GM21360 (cell line): ENCODE measurements around the gene NACC2.

Experiments
- ATAC-seq: cut with Tn5 transposase; IDR thresholded peaks from one replicate; pipeline ENCODE4 v1.9.1; 2021; ENCODE audit warnings: mild to moderate bottlenecking, moderate library complexity; ENCODE audit not compliant: unreplicated experiment

NACC2 gene

DNA sequence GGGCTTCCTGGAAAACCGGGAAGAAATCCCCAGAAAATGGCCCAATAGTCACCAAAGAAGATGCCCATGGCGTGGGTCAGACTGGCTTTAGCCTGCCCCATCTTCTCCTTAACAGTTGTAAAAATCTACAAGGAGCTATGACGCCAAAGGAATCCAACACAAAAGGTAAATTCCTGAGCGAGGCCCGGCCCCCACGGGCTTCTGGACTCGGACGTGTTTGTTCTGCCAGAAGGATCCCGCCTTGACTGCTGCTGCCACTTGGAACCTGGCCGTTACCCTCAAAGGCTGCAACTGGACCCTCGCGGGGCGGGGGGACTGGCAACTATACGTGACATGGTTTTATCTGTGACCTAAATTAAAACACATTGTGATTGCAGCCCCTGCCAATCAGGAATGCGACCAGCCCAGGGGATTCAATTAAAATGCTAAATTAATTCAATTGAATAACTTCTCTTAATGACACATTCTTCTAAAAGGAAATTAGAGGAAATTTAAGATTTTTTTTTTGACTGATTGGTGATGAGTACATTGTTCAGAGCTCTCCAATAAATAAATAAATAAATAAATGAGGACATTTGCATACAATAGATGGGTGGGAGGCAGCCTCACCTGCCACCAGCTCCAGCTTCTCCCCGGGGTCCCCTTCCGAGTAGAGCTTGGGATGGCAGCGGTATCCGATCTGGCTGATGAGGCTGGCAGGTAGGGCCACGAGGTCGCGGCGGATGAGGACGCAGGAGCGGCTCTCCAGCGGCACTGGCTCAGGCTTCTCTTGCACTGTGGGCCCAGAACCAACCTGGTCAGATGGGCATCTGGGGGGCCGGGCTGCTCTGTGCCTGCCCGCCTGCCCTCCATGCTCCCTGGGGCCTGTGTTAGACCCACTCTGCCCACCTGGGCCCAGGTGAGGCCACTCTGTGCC is 79.2 kb downstream of the NACC2 start:
- no peak for ATAC-seq

DNA sequence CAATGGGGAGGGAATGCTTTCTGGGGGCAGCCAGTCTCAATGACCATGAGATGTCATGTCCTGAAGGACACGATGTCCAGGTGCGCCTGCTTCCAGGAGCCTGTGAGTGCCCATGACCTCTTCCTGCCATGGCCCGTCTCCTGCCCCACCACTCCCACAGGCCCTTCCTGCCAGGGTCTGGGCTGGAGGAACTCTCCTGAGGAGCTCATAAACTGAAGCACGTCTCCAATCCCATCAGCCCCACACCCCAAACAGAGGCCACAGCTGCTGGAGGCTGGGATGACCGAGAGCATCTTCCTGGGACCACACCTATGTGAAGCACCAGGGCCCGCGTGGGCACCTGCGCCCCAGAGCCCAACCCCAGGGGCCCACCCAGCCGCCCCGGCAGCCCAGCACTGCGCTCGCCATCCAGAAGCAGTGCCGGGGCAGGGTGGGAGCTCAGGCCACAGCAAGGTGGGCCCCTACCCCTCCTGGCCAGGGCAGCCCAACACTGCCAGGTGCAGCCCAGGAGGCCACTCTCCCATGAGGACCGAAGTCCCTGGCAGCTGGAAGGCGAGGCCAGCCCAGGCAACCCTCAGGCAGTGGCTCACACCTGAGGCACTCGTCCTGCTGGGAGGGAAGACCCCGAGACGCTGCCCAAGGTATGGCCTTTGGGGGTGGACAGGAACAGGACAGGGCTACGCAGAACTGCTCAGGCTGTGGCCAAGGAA is 80.0 kb downstream of the NACC2 start:
- ATAC-seq, result no peak

DNA sequence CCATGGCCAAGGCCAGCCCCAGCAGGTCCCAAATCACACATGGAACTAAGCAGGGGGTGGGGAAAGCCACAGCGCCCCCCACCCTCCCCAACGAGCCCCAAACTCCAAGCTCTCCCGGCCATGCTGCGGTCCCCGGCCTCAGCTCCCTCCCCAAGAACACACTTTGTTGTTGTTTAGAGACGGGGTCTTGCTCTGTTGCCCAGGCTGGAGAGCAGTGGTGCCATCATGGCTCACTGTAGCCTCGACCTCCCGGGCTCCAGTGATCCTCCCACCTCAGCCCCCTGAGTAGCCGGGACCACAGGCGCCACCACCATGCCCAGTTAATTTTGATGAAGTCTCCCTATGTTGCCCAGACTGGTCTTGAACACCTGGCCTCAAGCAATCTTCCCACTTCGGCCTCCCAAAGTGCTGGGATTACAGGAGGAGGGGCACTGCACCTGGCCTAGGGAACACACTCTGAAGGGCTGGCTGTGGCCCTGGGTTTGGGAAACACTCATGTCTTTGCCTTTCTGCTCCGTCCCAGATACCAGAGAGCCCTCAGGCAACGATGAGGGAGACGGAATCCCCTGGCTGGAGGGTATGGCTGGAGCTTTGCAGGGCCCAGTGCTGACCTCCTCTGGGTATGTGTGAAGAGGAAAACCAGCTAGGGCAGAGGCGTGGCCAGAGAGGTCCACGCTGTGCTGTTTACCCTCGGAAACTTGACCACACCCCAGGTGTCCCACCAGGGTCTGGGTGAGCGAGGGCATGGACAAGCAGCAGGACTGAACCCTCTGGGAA is 80.8 kb downstream of the NACC2 start:
- ATAC-seq, result no peak

DNA sequence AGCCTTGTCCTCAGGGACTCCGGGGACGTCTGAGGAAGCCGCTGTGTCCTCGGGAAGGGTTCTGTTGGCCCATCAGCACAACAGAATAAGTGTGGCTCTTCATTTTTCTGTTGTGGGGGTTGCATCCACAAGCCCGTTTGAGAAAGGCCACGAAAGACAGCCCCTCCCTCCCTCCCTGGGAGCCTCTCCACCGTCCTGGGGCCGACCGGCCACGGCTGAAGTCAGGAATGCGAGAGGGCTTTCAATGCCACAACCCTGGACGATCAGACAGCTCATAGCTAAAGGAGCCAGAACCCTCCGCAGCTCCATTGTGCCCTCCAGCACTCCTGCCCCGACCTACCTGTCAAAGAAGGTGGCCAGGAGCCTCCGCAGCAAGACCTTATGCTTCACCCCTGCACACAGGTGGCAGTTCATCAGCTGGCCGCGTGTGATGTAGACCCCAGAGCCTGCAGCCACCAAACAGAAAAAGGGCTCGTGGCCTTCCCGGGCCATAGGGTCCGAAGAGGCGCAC is 81.5 kb downstream of the NACC2 start:
- ATAC-seq, result no peak

DNA sequence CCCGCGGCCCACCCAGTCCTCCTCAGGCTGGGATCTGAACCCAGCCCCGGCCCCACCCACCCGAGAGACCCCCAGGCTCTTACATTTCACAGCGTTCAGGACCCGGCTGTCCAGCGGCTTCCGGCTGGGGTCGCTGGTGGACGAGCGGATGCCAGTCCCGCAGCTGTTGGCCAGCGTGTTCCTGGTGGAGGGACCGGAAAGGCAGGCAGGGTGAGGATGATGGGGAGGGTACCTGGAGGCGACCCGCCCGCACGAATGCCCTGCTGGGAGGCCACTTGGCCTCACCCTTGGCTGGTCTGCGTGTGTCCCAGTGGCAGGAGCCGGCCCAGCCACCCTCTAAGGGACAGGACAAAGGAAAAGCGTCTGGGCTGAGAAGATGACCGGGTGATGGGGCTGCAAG is 82.0 kb downstream of the NACC2 start:
- no peak for ATAC-seq

DNA sequence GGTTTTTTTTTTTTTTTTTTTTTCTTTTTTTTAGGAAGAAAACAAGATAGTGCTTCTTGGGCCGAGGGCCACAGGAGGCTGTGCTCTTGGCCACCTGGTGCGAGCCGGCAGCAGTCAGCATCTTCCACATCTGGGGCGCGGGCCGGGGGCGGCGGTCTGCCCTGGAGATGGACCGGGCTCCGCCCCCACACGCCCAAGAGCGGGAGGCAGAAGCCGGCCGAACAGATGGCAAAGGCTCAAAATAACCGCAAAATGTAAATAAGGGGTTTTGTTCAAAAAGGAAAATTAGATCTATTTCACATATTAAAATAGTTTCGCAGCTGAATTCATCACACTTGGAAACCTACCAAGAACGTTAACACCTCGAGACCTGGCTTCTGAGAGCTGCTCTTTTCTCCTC is 82.4 kb downstream of the NACC2 start:
- no peak for ATAC-seq

DNA sequence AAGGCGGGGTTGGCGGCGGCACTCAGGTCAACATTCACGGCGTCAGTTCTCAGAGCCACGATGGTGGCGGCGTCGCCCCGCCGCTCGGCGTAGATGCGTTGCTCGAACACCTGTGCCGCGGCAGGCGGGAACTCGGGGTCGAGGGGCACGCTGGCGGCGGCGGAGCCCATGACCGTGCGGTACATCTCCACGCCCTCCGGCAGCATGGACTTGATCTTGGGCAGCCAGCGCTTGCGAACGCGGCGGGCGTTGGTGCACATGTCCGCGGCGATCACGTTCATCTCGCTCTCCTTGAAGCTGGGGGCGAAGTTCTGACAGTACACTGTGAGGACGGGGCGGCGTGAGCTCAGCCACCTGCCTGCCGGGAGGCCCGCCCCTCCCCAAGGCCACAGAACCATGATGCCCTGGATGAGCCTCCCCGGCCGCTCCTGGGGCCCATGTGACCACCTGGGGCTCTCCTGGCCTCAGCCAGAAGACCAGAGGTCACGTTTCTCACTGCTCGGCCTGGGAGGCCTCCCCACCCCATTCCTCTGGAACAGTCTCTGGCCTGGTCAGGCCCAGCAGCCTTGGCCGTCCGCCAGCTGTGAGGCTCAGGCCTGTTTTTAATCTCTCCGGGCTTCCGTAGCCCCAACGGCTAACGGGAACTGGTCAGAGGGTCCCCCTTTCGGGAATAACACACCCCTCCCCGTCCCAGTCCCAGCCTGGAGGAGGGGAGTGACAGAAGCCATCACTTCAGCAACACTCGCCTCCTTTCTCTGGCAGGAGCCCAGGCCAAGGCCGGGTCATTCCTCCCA is 83.2 kb downstream of the NACC2 start:
- ATAC-seq, result no peak

DNA sequence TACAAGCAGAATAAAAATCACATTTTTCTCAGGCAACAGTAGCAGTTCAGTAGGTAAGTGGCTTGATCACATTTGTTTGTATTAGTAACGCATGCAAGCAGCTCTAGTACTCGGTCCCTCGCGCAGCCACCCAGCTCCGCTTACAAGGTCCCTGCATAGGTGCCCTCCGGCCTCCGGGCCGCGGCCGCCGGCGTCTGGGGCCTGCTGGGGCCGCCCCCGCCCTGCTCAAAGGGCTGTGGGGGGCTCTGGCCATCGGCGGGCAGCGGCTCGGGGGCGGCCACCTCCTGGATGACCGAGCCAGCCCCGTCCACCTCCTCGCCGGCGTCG is 83.8 kb downstream of the NACC2 start:
- ATAC-seq, result no peak

DNA sequence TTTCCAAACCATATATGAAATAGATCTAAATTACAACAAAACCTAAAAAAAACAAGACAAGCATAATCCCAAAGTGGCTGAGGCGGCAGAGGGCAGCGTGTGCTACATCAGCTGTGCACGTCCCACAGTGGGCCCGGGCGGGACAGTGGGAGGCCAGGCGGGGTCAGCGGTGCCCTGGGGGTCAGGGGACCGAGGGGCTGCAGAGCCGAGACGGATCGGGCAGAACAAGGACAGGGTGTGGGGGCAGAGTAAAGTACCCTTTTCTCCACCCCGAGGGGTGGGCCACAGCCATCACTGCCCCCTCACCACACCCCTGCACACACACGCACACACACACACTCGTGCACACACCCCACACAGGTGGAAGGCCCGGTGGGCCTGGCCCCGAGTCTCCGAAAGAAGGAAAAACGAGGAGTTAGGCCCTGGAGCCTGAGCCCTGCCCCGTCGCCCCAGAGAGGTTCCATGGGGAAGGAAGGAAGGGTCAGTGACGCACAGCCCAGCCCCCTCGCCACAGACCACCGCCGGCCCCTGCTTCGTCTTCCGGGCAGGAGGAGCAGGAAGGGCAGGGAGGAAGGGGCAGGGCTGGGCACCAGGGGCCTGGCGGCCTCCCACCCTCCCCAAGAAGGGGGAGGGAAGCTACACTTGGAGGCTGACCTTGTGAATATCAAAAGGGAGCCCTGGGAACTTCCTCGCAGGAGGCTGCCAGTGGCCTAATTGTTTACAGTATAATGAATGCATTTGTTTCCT is 84.3 kb downstream of the NACC2 start:
- ATAC-seq, result no peak

DNA sequence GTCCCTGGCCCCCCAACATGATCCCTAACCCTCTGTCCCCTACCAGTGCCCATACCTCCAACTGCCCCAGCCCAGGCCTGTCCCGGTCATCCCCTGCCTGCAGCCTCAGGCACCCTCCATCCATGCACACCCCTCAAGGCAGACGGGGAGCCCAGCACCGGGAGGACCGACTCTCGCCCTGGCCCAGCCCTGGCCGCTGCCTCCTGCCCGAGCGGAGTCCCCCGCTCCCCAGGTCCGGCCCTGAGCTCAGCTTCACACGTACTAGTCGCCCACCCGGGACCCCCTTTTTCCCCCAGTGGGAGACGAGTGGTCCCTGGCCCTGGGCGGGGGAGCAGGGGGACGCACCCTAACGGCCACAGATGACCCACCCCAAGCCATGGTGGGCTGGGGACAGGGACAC is 84.9 kb downstream of the NACC2 start:
- ATAC-seq, result no peak

DNA sequence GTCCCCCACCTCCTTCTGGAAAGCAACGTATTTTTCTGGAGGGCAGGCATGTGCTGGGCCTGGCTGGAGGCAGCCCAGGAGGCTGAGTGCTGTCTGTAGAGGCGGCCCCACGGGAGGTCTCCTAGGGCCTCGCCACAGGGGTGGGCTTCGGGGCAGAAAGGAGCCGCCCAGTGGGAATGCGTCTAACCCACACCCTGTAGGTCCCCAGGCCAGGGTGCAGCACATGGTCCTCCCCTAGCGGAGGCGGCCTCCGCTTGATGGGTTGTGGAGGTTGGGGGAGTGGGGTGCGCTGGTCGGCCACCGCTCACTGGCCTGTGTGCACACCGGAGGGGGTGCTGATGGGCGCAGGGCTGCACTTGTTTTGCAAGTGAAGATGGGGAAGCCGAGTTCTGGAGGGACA is 85.6 kb downstream of the NACC2 start:
- no peak for ATAC-seq

DNA sequence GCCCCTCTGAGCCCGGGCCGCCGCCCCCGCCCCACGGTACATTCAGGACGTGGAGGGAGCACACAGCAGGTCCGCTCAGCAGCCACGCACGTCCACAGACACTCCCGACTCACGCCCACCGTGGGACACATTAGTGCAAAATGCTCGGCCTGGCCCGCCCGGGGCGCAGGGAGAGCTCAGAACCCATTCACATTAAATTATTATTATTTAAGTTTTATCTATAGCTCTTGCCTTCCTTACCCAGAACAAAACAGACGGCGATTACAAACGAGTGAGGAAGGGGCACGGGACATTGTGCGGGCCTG is 86.4 kb downstream of the NACC2 start:
- ATAC-seq, result no peak

DNA sequence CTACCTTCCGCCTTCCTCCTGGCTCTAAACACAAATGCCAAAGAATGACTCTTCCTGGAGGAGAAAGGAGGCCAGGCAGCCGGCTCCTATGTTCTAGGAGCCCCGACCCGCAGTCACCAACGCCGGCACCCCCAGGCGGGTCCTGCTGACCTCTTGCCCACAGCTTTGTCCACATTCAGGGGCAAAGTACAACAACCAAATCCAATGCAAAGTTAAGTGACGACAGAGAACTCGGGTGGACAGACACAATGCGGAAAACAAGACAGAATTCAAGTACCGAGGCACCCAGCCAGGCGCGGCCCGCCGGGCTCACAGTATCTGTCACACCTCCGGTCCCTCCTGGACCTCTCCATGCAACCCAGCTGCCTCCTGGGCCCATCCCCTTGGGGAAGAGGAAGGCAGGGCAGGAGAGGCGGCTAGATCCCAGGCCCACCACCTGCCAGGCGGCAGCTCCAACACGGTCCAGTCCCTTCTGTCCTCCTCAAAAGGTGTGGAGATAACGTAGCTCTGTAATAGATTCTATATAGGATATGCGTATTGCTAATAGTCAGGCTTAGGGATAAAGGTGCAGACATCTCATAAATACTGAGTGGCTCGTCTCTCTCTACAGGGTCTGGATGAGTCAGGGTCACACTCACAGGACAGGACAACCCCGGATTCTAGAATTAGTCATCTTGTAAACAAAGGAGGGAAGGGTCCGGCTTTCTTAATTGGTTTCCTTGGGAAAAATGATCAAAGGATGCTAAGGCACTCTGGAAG is 87.0 kb downstream of the NACC2 start:
- no peak for ATAC-seq

DNA sequence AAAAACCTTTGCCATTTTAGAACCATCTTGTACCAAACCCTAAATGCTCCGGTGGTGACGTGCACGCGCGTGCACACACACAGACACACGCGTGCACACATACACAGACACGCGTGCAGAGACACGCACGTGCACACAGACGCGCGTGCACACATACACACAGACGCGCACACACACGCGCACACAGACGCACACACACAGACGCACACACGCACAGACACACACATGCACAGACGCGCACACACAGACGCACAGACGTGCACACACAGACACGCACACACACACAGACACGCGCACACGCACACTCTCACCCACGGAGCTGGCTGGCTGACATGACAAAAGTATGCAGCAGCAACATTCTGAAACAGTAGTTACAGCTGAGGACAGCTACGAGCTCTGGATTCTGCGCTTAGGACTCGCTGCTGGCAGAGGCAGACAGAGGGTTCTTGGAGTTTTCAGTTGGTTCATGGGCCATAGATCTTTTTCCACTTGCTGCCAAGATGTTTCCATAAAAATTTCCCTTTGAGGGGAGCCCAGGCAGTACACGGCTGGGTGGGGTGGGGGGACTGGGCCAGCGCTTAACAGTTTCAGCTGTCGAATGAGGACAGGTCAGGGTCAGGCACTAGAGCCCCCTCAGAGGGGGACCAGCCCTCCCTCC is 87.7 kb downstream of the NACC2 start:
- ATAC-seq, result no peak

DNA sequence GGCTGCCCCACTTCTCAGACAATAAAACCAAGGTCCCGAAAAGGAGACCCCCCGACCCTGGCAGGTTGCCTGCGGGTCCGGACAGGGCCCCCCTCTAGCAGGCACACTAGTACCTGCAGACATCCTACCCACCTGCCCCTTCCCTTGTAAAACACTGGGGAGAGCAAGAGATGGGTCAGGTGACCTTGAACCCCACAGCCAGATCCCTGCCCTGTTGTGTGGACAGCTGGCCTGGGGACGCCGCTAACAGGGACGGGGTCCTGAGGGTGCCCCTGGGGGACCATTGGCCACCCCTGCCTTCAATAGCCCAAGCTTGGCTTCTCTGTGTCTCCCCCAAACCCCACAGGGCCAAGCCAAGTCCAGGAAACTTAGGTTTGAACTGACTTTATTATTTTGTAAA is 88.9 kb downstream of the NACC2 start:
- ATAC-seq, result no peak

DNA sequence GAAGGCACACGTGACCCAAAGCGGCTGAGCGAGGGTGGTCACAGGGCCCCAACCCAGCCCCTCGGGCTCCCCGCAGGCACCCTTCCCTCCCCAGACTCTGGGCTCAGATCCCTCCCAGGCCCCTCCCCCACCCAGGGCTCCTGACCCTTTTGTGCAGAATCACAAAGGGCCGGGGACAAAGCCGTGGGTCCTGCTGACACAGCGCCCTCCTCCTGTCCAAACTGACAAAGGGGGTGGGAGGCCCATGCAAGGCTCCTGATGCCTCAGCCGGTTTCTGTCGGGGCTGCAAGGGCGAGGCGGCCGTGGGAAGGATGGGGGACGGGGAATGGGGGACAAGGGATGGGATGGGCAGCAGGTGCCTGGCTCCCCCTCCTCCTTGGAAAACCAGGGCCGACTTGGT is 90.4 kb downstream of the NACC2 start:
- ATAC-seq, result no peak

DNA sequence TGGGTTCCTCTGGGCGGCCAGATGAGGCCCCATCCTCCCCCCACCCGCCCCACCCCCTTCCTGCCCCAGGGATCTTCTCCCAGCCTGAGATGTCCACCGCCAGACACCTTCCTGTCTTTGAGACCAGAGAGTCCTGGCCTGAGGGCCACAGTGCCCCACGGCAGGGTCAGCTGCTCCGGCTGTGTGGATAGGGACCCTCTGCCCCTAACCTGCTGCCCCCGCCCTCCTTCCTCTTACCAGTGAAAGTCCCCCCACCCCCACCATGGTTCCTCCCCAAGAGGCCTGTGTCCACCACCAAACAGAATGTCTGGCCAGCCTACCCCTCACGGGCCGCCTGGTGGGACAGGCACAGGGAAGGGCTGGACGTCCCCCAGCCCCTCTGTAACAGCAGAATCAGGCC is 90.9 kb downstream of the NACC2 start:
- no peak for ATAC-seq

DNA sequence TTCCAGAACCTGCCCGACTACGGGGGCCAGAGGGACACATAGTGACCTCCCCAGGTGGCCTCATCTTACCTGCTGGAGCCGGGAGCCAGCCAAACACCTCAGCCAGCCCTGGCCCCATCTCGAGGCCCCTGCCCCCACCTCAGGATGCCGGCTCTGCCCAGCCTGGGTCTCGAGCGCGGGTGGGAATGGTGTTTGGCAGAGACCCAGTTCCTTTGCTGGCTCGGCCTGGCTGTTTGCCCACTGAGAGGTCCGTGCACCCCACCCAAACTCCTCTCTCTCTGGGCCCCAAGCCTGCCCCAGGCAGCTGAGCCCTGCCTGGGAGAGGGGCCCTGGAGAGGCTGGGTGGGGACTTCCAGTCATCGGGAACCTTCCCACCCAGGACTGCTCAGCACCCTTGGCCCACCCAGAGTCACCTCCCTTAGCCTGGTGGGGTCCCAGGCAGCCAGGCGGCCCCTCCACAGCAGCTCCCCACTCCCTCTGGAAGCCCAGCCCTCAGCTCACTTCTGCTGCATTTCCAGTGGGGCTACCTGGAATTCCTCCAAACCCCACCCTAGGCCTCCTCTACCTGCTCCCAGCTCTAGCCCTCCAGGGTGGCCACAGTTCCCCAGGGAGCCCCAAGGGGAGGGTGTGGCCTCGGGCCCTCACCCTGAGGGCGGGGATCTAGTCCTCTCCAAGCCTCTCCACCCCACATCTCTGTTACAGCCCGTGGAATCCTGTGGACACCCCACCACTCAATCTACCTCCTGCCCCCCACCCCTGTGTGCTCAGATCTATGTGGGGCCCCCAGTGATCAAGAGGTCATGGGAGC is 91.5 kb downstream of the NACC2 start:
- no peak for ATAC-seq
